H1 (cell line): ENCODE results near the gene KIF15. TPM values are rescaled to one million over a fixed set of nuclear protein-coding genes. Genes with fewer than 3 reads are reported as not detected.
A peak's percentile ranks its signal among the peaks of the same experiment; 100 is the strongest.

Experiments used
- CTCF ChIA-PET: fragments of 300-600 bp; sonication (Branson Sonifier 250); formaldehyde crosslinking; loops from one replicate; lab custom pipeline; 2021; ENCODE audit not compliant: partially characterized antibody; lab: Charles Lee
- POLR2A ChIA-PET: fragments of 300-600 bp; sonication (Branson Sonifier 250); formaldehyde crosslinking; loops from one replicate; lab custom pipeline; 2021; ENCODE audit warnings: inconsistent platforms; ENCODE audit not compliant: partially characterized antibody; lab: Charles Lee
- DNase-seq, 2 experiments: peaks; one replicate each; pipeline versions ENCODE4 v3.0.0 to v3.0.0-alpha.2; 2010 to 2022; ENCODE audit warnings: low spot score in 2 of 2, low read depth in 1 of 2, mixed read lengths in 1 of 2
- FAIRE-seq: peaks from 2 replicates; lab custom pipeline; 2011; peaks lifted over from hg19 to GRCh38; lab: Jason Lieb, UNC
- H2AFZ ChIP-seq: 2 replicates; pipeline ENCODE4 v1.8.1; 2012; ENCODE audit warnings: low read length, inconsistent platforms
- H2AK5ac ChIP-seq: 2 replicates; pipeline ENCODE4 v1.6.1; 2013; ENCODE audit warnings: low read depth, low read length
- H2BK120ac ChIP-seq: replicated peaks from 2 replicates; pipeline ENCODE3; 2013; ENCODE audit warnings: low read depth, low read length, inconsistent platforms
- H2BK12ac ChIP-seq: 2 replicates; pipeline ENCODE4 v1.6.1; 2013; ENCODE audit warnings: low read depth, low read length
- H2BK15ac ChIP-seq: 2 replicates; pipeline ENCODE4 v1.6.1; 2013; ENCODE audit warnings: low read length
- H2BK20ac ChIP-seq: 2 replicates; pipeline ENCODE4 v1.6.1; 2013; ENCODE audit warnings: low read length
- H2BK5ac ChIP-seq: 2 replicates; pipeline ENCODE4 v1.6.1; 2013; ENCODE audit warnings: low read depth, low read length
- H3K14ac ChIP-seq: 2 replicates; pipeline ENCODE4 v1.6.1; 2013; ENCODE audit warnings: inconsistent platforms; ENCODE audit not compliant: insufficient read length
- H3K18ac ChIP-seq: 2 replicates; pipeline ENCODE4 v1.6.1; 2013; ENCODE audit warnings: low read length; ENCODE audit errors: extremely low read depth
- H3K23ac ChIP-seq: 2 replicates; pipeline ENCODE4 v1.6.1; 2013; ENCODE audit warnings: inconsistent platforms; ENCODE audit not compliant: insufficient read length
- H3K23me2 ChIP-seq: 2 replicates; pipeline ENCODE4 v1.6.1; 2013; ENCODE audit warnings: low read depth, low read length
- H3K27ac ChIP-seq: 2 replicates; pipeline ENCODE4 v1.6.1; 2011; ENCODE audit warnings: low read depth, low read length, inconsistent platforms
- H3K27me3 ChIP-seq, 4 experiments: replicated peaks in 1 of 4; 1 replicate in 1 of 4; 2 replicates in 3 of 4; pipeline versions ENCODE4 v1.6.1 to v1.8.1; 2011 to 2013; ENCODE audit warnings: low read length in 3 of 4, mild to moderate bottlenecking in 3 of 4, inconsistent platforms in 2 of 4, mixed read lengths in 2 of 4, moderate library complexity in 1 of 4; ENCODE audit not compliant: control insufficient read depth in 3 of 4, insufficient read depth in 3 of 4; ENCODE audit errors: extremely low read depth in 1 of 4
- H3K36me3 ChIP-seq, 4 experiments: 2 replicates each; pipeline versions ENCODE4 v1.6.1 to v1.8.1; 2011 to 2013; ENCODE audit warnings: mild to moderate bottlenecking in 4 of 4, low read length in 3 of 4, moderate library complexity in 2 of 4, control low read depth in 1 of 4, inconsistent platforms in 1 of 4; ENCODE audit not compliant: insufficient read depth in 4 of 4, control insufficient read depth in 2 of 4
- H3K4ac ChIP-seq: replicated peaks from 2 replicates; pipeline ENCODE3; 2013; ENCODE audit warnings: low read length, low read depth, mixed read lengths, inconsistent platforms; ENCODE audit not compliant: insufficient read length
- H3K4me1 ChIP-seq, 4 experiments: replicated peaks in 1 of 4; 1 replicate in 1 of 4; 2 replicates in 3 of 4; pipeline versions ENCODE4 v1.6.1 to v1.8.1; 2011 to 2013; ENCODE audit warnings: low read length in 3 of 4, inconsistent platforms in 2 of 4, mixed read lengths in 1 of 4; ENCODE audit not compliant: insufficient read depth in 4 of 4, control insufficient read depth in 3 of 4
- H3K4me2 ChIP-seq, 2 experiments: 2 replicates each; pipeline versions ENCODE4 v1.6.1 to v1.8.1; 2011 to 2013; ENCODE audit warnings: low read depth in 2 of 2, low read length in 2 of 2, control low read depth in 1 of 2, inconsistent platforms in 1 of 2, mild to moderate bottlenecking in 1 of 2; ENCODE audit not compliant: insufficient read depth in 1 of 2
- H3K4me3 ChIP-seq, 4 experiments: fragments of 200-600, 300-600 bp in 1 of 4; sonication (generic), shearing (Covaris generic), sonication (Bioruptor Twin) in 1 of 4; 2 replicates each; pipeline versions ENCODE4 v1.5.1 to v1.8.1; 2011 to 2016; ENCODE audit warnings: low read length in 4 of 4, low read depth in 3 of 4, control low read depth in 2 of 4, inconsistent platforms in 2 of 4, mild to moderate bottlenecking in 2 of 4, mixed read lengths in 1 of 4, moderate library complexity in 1 of 4; ENCODE audit not compliant: insufficient read depth in 2 of 4; ENCODE audit errors: extremely low read depth in 1 of 4
- H3K56ac ChIP-seq: replicated peaks from 2 replicates; pipeline ENCODE3; 2013; ENCODE audit warnings: low read depth, mild to moderate bottlenecking, mixed read lengths, low read length, inconsistent platforms; ENCODE audit not compliant: insufficient read length
- H3K79me1 ChIP-seq: 2 replicates; pipeline ENCODE4 v1.6.1; 2013; ENCODE audit warnings: low read depth, low read length, control low read depth
- H3K79me2 ChIP-seq, 2 experiments: 2 replicates each; pipeline versions ENCODE4 v1.6.1 to v1.8.1; 2012 to 2013; ENCODE audit warnings: low read length in 2 of 2, mild to moderate bottlenecking in 2 of 2, inconsistent platforms in 1 of 2; ENCODE audit not compliant: insufficient read depth in 2 of 2, control insufficient read depth in 1 of 2
- H3K9ac ChIP-seq, 4 experiments: replicated peaks in 1 of 4; 1 replicate in 1 of 4; 2 replicates in 3 of 4; pipeline versions ENCODE4 v1.6.1 to v1.8.1; 2011 to 2013; ENCODE audit warnings: low read depth in 3 of 4, low read length in 3 of 4, control low read depth in 2 of 4, mild to moderate bottlenecking in 2 of 4, moderate library complexity in 2 of 4, inconsistent platforms in 1 of 4; ENCODE audit errors: extremely low read depth in 1 of 4
- H3K9me3 ChIP-seq, 2 experiments: 2 replicates each; pipeline versions ENCODE4 v1.6.1 to v1.8.1; 2012 to 2013; ENCODE audit warnings: mild to moderate bottlenecking in 2 of 2, moderate library complexity in 2 of 2, control low read depth in 1 of 2, inconsistent platforms in 1 of 2, low read depth in 1 of 2, low read length in 1 of 2, mixed read lengths in 1 of 2; ENCODE audit not compliant: insufficient read depth in 2 of 2
- H4K20me1 ChIP-seq, 2 experiments: replicated peaks in 1 of 2; 2 replicates each; pipeline versions ENCODE3 to v1.8.1; 2011 to 2013; ENCODE audit warnings: inconsistent platforms in 2 of 2, low read length in 2 of 2, mild to moderate bottlenecking in 1 of 2; ENCODE audit not compliant: insufficient read depth in 2 of 2, control insufficient read depth in 1 of 2
- H4K5ac ChIP-seq: 2 replicates; pipeline ENCODE4 v1.6.1; 2013; ENCODE audit warnings: low read length, low read depth, mixed read lengths, inconsistent platforms; ENCODE audit not compliant: insufficient read length
- H4K8ac ChIP-seq: 2 replicates; pipeline ENCODE4 v1.8.0; 2013; ENCODE audit warnings: mild to moderate bottlenecking, moderate library complexity, low read length, inconsistent platforms; ENCODE audit not compliant: insufficient read depth; ENCODE audit errors: extremely low read depth
- H4K91ac ChIP-seq: replicated peaks from 2 replicates; pipeline ENCODE3; 2013; ENCODE audit warnings: low read length, mixed read lengths, inconsistent platforms; ENCODE audit not compliant: insufficient read length
- GTF2F1 ChIP-seq: IDR thresholded peaks from 2 replicates; pipeline ENCODE4 v1.6.1; 2012; ENCODE audit warnings: low read depth, low read length, improper control_type of control experiment, borderline replicate concordance
- KDM5A ChIP-seq: fragments of 200-600 bp; IDR thresholded peaks from 2 replicates; pipeline ENCODE4 v1.7.1; 2012; ENCODE audit warnings: mild to moderate bottlenecking, low read length, inconsistent platforms, mixed read lengths
- SAP30 ChIP-seq: fragments of 300-600 bp; sonication (generic); IDR thresholded peaks from 2 replicates; pipeline ENCODE4 v1.7.1; 2012; ENCODE audit warnings: low read length, moderate library complexity, mild to moderate bottlenecking, inconsistent platforms; ENCODE audit not compliant: insufficient read depth, insufficient replicate concordance
- TCF12 ChIP-seq: IDR thresholded peaks from 2 replicates; pipeline ENCODE4 v1.6.1; 2011; ENCODE audit warnings: low read depth, mild to moderate bottlenecking, low read length
- WGBS, 2 experiments: shearing (Covaris generic) in 1 of 2; methylation state at CpG; one replicate each; pipeline versions ENCODE4 v1.1.6 to v1.1.7; 2013 to 2015; ENCODE audit warnings: low lambda C conversion rate in 2 of 2, mixed read lengths in 2 of 2, inconsistent platforms in 1 of 2, low coverage in 1 of 2, missing lambda C conversion rate in 1 of 2; ENCODE audit not compliant: insufficient replicate concordance in 2 of 2, insufficient coverage in 1 of 2, insufficient read length in 1 of 2; ENCODE audit errors: extremely low coverage in 1 of 2, missing lambda C conversion rate in 1 of 2; 5-methylcytosine and 5-hydroxymethylcytosine counted together
- polyA plus RNA-seq, 7 experiments: library from polyadenylated mRNA; depleted of rRNA in 3 of 7; stranded (reverse) in 5 of 7; unstranded in 2 of 7; fragments of >200 nt in 5 of 7; fragments of 200-250 nt in 2 of 7; gene quantifications; 1 replicate in 5 of 7; 2 replicates in 1 of 7; 4 replicates in 1 of 7; pipeline versions ENCODE4 v1.2.1 to v1.2.3, GENCODE V29; 2011 to 2013; ENCODE audit warnings: missing spikeins in 2 of 7, mixed read lengths in 2 of 7
- total RNA-seq: library from RNA; stranded (reverse); fragmentation: NEBNext Ultra II Directional; extraction: Animal tissue kit (Norgen Biotek cat#: 25700); gene quantifications from 2 replicates; pipeline ENCODE4 v1.2.1, GENCODE V29; 2021
- TF ChIP-seq, protein P1 (sequence below): IDR thresholded peaks from 2 replicates; pipeline ENCODE4 v1.6.1; 2012; ENCODE audit warnings: inconsistent platforms
- TF ChIP-seq, protein P2 (sequence below): IDR thresholded peaks from 2 replicates; pipeline ENCODE4 v1.6.1; 2012; ENCODE audit warnings: low read length, inconsistent platforms

KIF15 gene
- total and polyA plus RNA-seq, 2 of the 8 experiments (the other 6 are each of a cell fraction or from before 2014, with no cell fraction given) = 4.2 to 25.5 TPM

DNA sequence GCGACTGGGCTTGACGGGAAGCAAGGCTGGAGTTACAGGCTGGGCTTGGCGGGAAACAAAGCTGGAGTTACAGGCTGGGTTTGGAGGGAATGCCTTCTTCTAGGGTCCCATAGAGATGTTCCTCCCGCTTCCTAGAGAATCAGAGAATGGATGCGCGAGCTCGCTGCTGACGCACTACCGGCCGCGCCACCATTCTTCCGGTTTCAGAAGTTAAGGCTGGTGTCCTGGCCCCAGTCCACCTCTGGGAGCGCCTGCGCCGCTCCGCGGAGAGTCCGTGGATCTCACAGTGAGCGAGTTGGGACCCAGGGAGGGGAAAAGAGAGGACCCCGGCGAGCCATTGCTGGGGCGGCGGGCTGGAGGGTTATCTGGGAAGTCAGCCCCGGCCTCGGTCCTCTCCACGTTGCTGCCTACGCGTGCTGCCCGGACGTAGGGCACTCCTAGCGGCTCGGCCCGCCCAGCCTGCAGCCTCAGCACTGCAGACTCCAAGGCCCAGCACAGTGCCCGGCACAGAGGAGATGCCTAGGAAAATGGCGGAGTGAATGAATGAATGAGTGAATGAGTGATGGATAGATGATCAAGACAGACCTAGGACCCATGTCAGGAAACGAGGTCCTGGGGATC, 49.0 kb upstream of the KIF15 start, which contains the start of gene ZNF502:
Gene ZNF502, plus strand, starts transcription at position 206 of the 621 bp plus-strand sequence. CDS start 7,602 bp downstream, outside the sequence.
- DNase-seq (peak in 1 of 2 experiments; percentile 74), FAIRE-seq (peak; percentile 32)
- 22% methylated on average over 23 of the region's 36 CpGs; no CpG with 5 or more reads in 1 of the 2 experiments for WGBS, 2 experiments
- Histone ChIP-seq H3K23me2 (no peaks in the 10 kb centered on the region), H3K27me3 (no peaks in the 10 kb centered on the region), H3K9me3 (peaks cover 43 to 54% of the 10 kb centered on the region in 2 experiments), H3K18ac (no peak within 1 kb of the TSS), H2BK20ac (no peak within 1 kb of the TSS), H2BK5ac (no peak within 1 kb of the TSS), H4K8ac (peak within 1 kb of the TSS; percentile 87; the same call in 1 of the 2 replicates), H3K36me3 (peaks cover 0 to 21% (median 1%) of the 10 kb centered on the region in 4 experiments; a peak in 3 of 8 replicates), H4K20me1 (no peaks in the 10 kb centered on the region), H3K79me2 (no peaks in the 10 kb centered on the region; a peak in 2 of 4 replicates), H3K27ac (peak within 1 kb of the TSS; percentile 73), H2AK5ac (no peak within 1 kb of the TSS), H2BK120ac (no peak within 1 kb of the TSS), H3K56ac (no peak within 1 kb of the TSS), H4K91ac (no peak within 1 kb of the TSS), H2BK15ac (no peak within 1 kb of the TSS), H3K14ac (no peak within 1 kb of the TSS), H2AFZ (peak within 1 kb of the TSS; percentile 100), H2BK12ac (no peak within 1 kb of the TSS), H3K4me2 (peak within 1 kb of the TSS; percentile 67 to 81), H3K4ac (no peak within 1 kb of the TSS), H3K79me1 (peaks cover 2% of the 10 kb centered on the region; the same call in 1 of the 2 replicates), H3K4me3 (peak within 1 kb of the TSS; percentile 67 to 98 (median 85)), H3K4me1 (no peaks in the 10 kb centered on the region), H3K9ac (peak within 1 kb of the TSS in 3 of 4 experiments; percentile 70 to 78 (median 77); a peak in 6 of 7 replicates), H3K23ac (no peak within 1 kb of the TSS), H4K5ac (peak within 1 kb of the TSS; percentile 49)
- CTCF ChIA-PET = interaction anchor here (0.9 to 1.2 kb wide), 2 partner anchors 17 to 134 kb away, joined by 3 to 5 read pairs; partner anchors contain the start of gene ZNF501
- POLR2A ChIA-PET = interaction anchor here (0.6 to 4.9 kb wide), 7 partner anchors 10 to 115 kb away, joined by 3 to 44 read pairs (median 3); partner anchors contain the start of genes ZNF35 and ZNF501
- TF ChIP-seq, protein P1, sequence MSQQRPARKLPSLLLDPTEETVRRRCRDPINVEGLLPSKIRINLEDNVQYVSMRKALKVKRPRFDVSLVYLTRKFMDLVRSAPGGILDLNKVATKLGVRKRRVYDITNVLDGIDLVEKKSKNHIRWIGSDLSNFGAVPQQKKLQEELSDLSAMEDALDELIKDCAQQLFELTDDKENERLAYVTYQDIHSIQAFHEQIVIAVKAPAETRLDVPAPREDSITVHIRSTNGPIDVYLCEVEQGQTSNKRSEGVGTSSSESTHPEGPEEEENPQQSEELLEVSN = peak; percentile 98
- TF ChIP-seq SAP30 (no peak), KDM5A (no peak), TCF12 (no peak), GTF2F1 (peak; percentile 48; the same call in 1 of the 2 replicates)
- TF ChIP-seq, protein P2, sequence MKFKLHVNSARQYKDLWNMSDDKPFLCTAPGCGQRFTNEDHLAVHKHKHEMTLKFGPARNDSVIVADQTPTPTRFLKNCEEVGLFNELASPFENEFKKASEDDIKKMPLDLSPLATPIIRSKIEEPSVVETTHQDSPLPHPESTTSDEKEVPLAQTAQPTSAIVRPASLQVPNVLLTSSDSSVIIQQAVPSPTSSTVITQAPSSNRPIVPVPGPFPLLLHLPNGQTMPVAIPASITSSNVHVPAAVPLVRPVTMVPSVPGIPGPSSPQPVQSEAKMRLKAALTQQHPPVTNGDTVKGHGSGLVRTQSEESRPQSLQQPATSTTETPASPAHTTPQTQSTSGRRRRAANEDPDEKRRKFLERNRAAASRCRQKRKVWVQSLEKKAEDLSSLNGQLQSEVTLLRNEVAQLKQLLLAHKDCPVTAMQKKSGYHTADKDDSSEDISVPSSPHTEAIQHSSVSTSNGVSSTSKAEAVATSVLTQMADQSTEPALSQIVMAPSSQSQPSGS = no peak
